ENCODE measurements around the gene GPR135. TPM values are rescaled to one million over a fixed set of nuclear protein-coding genes. Genes with fewer than 3 reads are reported as not detected.
"Not testable (repeated sequence)": the region's sequence is repeated elsewhere in the genome, so short reads cannot be mapped to it uniquely, and the experiment has no call there.

Gene GPR135
- total RNA-seq, 1 donor from 2014 or later: 1.1 TPM

DNA sequence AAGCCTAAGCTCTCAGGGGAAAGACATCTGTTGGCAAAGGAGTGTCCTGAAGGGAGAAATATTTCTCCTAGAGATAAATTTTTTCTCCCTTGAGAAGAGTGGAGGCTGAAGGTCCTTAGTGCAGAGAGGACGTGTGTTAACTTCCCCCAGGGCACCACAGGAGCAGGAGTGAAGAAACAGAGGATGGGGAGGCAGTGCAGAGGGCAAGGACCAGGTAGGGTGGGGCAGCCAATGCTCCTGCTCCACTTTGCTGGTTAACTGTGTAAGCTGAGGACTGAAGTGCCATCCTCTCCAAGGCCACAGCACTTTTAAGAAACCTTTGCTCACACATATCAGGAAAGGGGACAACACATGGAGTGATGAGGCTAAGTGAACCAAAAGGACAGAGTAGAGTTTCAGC is 15.0 kb upstream of the GPR135 start:
- intact Hi-C loops (cut with micrococcal nuclease): loop anchor here (5.0 to 10.0 kb wide), 8 partner anchors 485 to 1845 kb away; partner anchors contain the start of genes DACT1, DHRS7, PRKCH and PSMA3

GRCh38 chr14:59478540-59478939 is 13.4 kb upstream of the GPR135 start:
- intact Hi-C loops (cut with micrococcal nuclease): no loop called here

DNA sequence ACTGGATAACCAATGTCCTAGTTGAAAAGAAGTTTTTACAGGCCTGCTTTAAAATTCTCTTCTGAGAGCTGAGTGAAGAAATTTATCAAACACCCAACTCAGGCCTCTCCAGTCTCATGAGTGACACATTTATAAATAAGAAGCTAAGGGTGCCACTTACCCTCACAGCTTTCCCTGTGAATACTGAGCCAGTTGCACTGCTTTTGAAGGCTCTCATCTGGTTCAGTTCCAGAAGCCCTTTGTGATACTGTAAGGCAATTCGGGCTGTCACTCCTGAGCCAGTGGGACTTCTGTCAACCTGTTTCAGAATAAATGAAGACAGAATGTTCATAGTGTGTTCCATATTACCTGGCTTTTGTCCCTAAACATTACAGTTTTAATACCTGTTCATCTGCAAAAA is 10.5 kb upstream of the GPR135 start:
- intact Hi-C loops (cut with micrococcal nuclease): no loop called here

- intact Hi-C loops (cut with micrococcal nuclease): no loop called here
Observed at GRCh38 chr14:59474172-59474571, 9.0 kb upstream of the GPR135 start.

- intact Hi-C loops (cut with micrococcal nuclease): loop anchor here (1.0 kb wide), 2 partner anchors 20 to 276 kb away; partner anchors contain the start of genes DAAM1, JKAMP and L3HYPDH
Observed at GRCh38 chr14:59464486-59465315, 479 bp downstream of the GPR135 start.

GRCh38 chr14:59463787-59464485 is 1.2 kb downstream of the GPR135 start:
- intact Hi-C loops (cut with micrococcal nuclease): loop anchor here (1.0 kb wide), 1 partner anchor 20 kb away; the partner anchor contains the start of genes JKAMP and L3HYPDH

GRCh38 chr14:59461891-59462290 is 3.3 kb downstream of the GPR135 start:
- intact Hi-C loops (cut with micrococcal nuclease): no loop called here

DNA sequence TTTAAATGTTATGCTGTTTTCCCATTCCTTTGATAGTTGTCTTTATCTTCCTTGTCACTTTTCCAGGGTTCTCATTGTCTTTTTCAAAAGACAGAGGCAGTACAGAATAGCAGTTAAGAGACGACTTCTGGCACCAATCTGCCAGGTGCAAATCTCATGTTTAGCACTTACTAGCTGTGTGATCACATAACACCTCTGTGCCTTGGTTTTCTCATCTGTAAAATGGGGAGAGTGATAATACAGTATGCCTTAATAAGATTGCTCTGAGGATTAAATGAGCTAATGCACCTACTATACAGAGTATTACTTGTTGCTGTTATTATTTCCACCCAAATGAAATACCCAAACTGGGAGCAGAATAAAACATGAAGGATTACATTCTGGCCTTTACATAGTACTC is 4.8 kb downstream of the GPR135 start:
- intact Hi-C loops (cut with micrococcal nuclease): no loop called here

- intact Hi-C loops (cut with micrococcal nuclease): no loop called here
Observed at GRCh38 chr14:59458486-59458885, 6.7 kb downstream of the GPR135 start.

- intact Hi-C loops (cut with micrococcal nuclease): no loop called here
Observed at GRCh38 chr14:59455411-59455810, 9.8 kb downstream of the GPR135 start.

DNA sequence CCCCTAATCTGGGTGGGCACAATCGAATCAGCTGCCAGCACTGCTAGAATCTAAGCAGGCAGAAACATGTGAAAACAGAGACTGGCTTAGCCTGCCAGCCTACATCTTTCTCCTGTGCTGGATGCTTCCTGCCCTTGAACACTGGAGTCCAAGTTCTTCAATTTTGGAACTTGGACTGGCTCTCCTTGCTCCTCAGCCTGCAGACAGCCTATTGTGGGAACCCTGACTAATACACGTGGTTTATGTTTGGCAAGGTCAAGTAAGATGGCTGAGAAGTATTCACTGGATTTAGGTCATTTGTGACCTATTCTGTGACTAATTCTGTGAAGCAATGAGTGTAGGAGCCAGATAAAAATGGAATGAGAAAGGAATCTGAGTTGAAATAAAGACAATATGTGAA is 11.0 kb downstream of the GPR135 start:
- intact Hi-C loops (cut with micrococcal nuclease): no loop called here

GRCh38 chr14:59451849-59452248 is 13.3 kb downstream of the GPR135 start:
- intact Hi-C loops (cut with micrococcal nuclease): no loop called here

GRCh38 chr14:59450716-59451115 is 14.5 kb downstream of the GPR135 start:
- intact Hi-C loops (cut with micrococcal nuclease): no loop called here

DNA sequence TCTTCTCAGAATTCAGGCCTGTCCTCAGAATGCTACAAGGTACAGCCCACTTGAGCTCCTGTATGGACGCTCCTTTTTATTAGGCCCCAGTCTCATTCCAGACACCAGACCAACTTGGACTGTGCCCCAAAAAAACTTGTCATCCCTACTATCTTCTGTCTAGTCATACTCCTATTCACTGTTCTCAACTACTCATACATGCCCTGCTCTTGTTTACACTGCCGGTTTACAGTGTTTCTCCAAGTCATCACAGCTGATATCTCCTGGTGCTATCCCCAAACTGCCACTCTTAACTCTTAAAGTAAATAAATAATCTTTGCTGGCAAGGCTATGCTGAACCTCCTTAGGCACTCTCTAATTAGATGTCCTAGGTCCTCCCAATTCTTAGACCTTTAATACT is 16.5 kb downstream of the GPR135 start:
- intact Hi-C loops (cut with micrococcal nuclease): not testable (repeated sequence)

GRCh38 chr14:59439256-59439965 is 25.8 kb downstream of the GPR135 start:
- intact Hi-C loops (cut with micrococcal nuclease): no loop called here

DNA sequence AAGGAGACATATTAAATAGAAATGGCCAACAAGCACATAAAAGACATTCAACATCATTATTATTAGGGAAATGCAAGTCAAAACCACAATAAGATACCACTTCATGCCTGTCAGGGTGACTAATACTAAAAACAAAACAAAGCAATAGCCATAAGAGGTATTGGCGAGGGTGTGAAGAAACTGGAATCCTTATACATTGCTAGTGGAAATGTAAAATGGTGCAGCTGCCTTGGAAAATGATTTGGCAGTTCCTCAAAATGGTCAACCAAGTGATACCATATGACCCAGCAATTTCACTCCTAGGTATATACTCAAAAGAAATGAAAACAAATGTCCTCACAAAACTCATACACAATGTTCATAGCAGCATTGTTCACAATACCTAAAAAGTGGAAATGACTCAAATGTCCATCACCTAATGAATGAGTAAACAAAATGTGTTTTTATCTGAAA is 27.0 kb downstream of the GPR135 start:
- intact Hi-C loops (cut with micrococcal nuclease): no loop called here

GRCh38 chr14:59435987-59436386 is 29.2 kb downstream of the GPR135 start:
- intact Hi-C loops (cut with micrococcal nuclease): no loop called here

- intact Hi-C loops (cut with micrococcal nuclease): no loop called here
Observed at GRCh38 chr14:59435101-59435500, 30.1 kb downstream of the GPR135 start.

DNA sequence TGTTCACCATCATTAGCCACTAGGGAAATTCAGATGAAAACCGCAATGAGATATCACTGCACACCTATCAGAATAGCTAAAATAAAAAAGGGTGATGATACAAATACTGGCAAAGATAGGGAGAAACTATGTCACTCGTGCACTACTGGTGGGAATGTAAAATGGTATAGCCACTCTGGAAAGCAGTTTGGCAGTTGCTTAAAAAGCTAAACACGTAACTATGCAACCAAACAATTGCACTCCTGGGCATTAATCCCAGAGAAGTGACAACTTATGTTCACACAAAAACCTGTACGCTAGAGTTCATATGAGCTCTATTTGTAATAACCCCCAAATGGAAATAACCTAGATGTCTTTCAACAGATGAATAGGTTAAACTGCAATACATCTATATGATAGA is 35.4 kb downstream of the GPR135 start:
- intact Hi-C loops (cut with micrococcal nuclease): no loop called here

- intact Hi-C loops (cut with micrococcal nuclease): no loop called here
Observed at GRCh38 chr14:59428581-59429012, 36.6 kb downstream of the GPR135 start.
